GM12878 (cell line): ENCODE data around the gene RAC2. TPM values are rescaled to one million over a fixed set of nuclear protein-coding genes. Genes with fewer than 3 reads are reported as not detected.

ENCODE experiments used
- ATAC-seq: fragments of 200-7000 bp; cut with Tn5 transposase; 3 replicates; pipeline ENCODE4 v1.9.1; 2020; ENCODE audit warnings: mild to moderate bottlenecking, moderate library complexity
- BruUV-seq: library from RNA; stranded (reverse); fragments of 400-500 nt; replicated peaks from 2 replicates; lab custom pipeline; 2021; lab: Mats Ljungman, UMichigan
- CTCF ChIA-PET: fragments of 300-600 bp; sonication (Branson Sonifier 250); formaldehyde crosslinking; extraction: SDS; loops from one replicate; lab custom pipeline; 2021; ENCODE audit warnings: inconsistent platforms; lab: Yijun Ruan, JAX
- POLR2A ChIA-PET: fragments of 350-600 bp; formaldehyde crosslinking; extraction: SDS; loops from one replicate; lab custom pipeline; 2021; ENCODE audit warnings: inconsistent platforms; lab: Charles Lee
- RAD21 ChIA-PET: fragments of 300-600 bp; sonication (Branson Sonifier 250); formaldehyde crosslinking; loops from one replicate; lab custom pipeline; 2023; ENCODE audit warnings: antibody characterized with exemption; ENCODE audit not compliant: unreplicated experiment; lab: Charles Lee
- SMC1A ChIA-PET: fragments of 300-600 bp; sonication (Branson Sonifier 250); formaldehyde crosslinking; loops from one replicate; lab custom pipeline; 2023; ENCODE audit not compliant: unreplicated experiment, uncharacterized antibody; lab: Charles Lee
- DNase-seq: peaks from one replicate; pipeline ENCODE4 v3.0.0-alpha.2; 2011; ENCODE audit warnings: low read depth, low spot score
- FAIRE-seq: peaks from 3 replicates; lab custom pipeline; 2011; peaks lifted over from hg19 to GRCh38; lab: Jason Lieb, UNC
- H2AFZ ChIP-seq: 2 replicates; pipeline ENCODE4 v1.6.0; 2011; ENCODE audit warnings: low read depth, low read length, control low read depth; ENCODE audit not compliant: control insufficient read depth
- H3K27ac ChIP-seq: 2 replicates; pipeline ENCODE4 v1.5.1; 2011; ENCODE audit warnings: control low read depth; ENCODE audit not compliant: control insufficient read depth, insufficient read depth
- H3K27me3 ChIP-seq, 2 experiments: replicated peaks in 1 of 2; 2 replicates each; pipeline versions ENCODE4 v1.6.0 to v1.6.1; 2011; ENCODE audit warnings: low read length in 1 of 2; ENCODE audit not compliant: control insufficient read depth in 2 of 2, insufficient read depth in 2 of 2
- H3K36me3 ChIP-seq, 2 experiments: 2 replicates each; pipeline ENCODE4 v1.5.1; 2011; ENCODE audit warnings: low read length in 1 of 2; ENCODE audit not compliant: control insufficient read depth in 2 of 2, insufficient read depth in 2 of 2
- H3K4me1 ChIP-seq: 2 replicates; pipeline ENCODE4 v1.6.1; 2011; ENCODE audit warnings: mild to moderate bottlenecking, low read length, moderate library complexity, mixed read lengths; ENCODE audit not compliant: control insufficient read depth, insufficient read depth
- H3K4me2 ChIP-seq: 2 replicates; pipeline ENCODE4 v1.6.0; 2011; ENCODE audit warnings: control low read depth; ENCODE audit not compliant: control insufficient read depth, insufficient read depth
- H3K4me3 ChIP-seq: fragments of 200-600 bp; sonication (generic); 2 replicates; pipeline ENCODE4 v1.5.1; 2016
- H3K79me2 ChIP-seq: 2 replicates; pipeline ENCODE4 v1.6.0; 2011; ENCODE audit warnings: low read length; ENCODE audit not compliant: control insufficient read depth, insufficient read depth
- H3K9ac ChIP-seq: 2 replicates; pipeline ENCODE4 v1.8.0; 2011; ENCODE audit warnings: low read length, control low read depth, mixed read lengths; ENCODE audit not compliant: control insufficient read depth, insufficient read depth
- H3K9me3 ChIP-seq: replicated peaks from 3 replicates; pipeline ENCODE4 v1.5.1; 2011; ENCODE audit warnings: mild to moderate bottlenecking, low read length; ENCODE audit not compliant: control insufficient read depth, insufficient read depth
- H4K20me1 ChIP-seq: 2 replicates; pipeline ENCODE4 v1.6.0; 2011; ENCODE audit not compliant: control insufficient read depth, insufficient read depth
- BCL11A ChIP-seq: IDR thresholded peaks from 2 replicates; pipeline ENCODE4 v1.6.1; 2011; ENCODE audit warnings: low read depth, low read length
- FOXK2 ChIP-seq: fragments of 450-650 bp; IDR thresholded peaks from 2 replicates; pipeline ENCODE4 v1.6.1; 2017; ENCODE audit warnings: mild to moderate bottlenecking, moderate library complexity
- MYC ChIP-seq: IDR thresholded peaks from 2 replicates; pipeline ENCODE4 v1.6.1; 2011; ENCODE audit warnings: mild to moderate bottlenecking, low read length, moderate library complexity, inconsistent platforms; ENCODE audit not compliant: insufficient read depth, insufficient replicate concordance, insufficient read length, severe bottlenecking
- NFYB ChIP-seq: IDR thresholded peaks from 2 replicates; pipeline ENCODE4 v1.6.1; 2011; ENCODE audit warnings: low read depth, mild to moderate bottlenecking, low read length, improper control_type of control experiment, moderate library complexity; ENCODE audit not compliant: insufficient read depth
- SPI1 ChIP-seq: IDR thresholded peaks from 2 replicates; pipeline ENCODE4 v1.6.1; 2011; ENCODE audit warnings: low read depth, mild to moderate bottlenecking, low read length, moderate library complexity, borderline replicate concordance; ENCODE audit not compliant: insufficient read depth
- STAT3 ChIP-seq: IDR thresholded peaks from 2 replicates; pipeline ENCODE4 v1.6.1; 2011; ENCODE audit warnings: low read depth, low read length, improper control_type of control experiment
- WGBS: methylation state at CpG from one replicate; pipeline ENCODE4 v1.1.6; 2016; ENCODE audit warnings: low lambda C conversion rate; ENCODE audit not compliant: insufficient replicate concordance, insufficient coverage; ENCODE audit errors: missing lambda C conversion rate; 5-methylcytosine and 5-hydroxymethylcytosine counted together
- in situ Hi-C: fragments of 300-500 bp; cut with MboI; formaldehyde crosslinking; loops from 9 replicates; pipeline ENCODE4 v1.14.3; 2018; ENCODE audit warnings: mixed read lengths
- intact Hi-C: fragments of 100-400 bp; cut with micrococcal nuclease; formaldehyde crosslinking; loops from one replicate; pipeline ENCODE4 v1.14.2; 2022; ENCODE audit not compliant: unreplicated experiment
- polyA plus RNA-seq, 11 experiments: library from polyadenylated mRNA; depleted of rRNA in 4 of 11; unstranded in 6 of 11; stranded (reverse) in 5 of 11; fragments of >200 nt; fragmentation: Nextera tagmentation in 4 of 11; fragmentation: Illumina TruSeq in 1 of 11; extraction: Ambion mirVana in 4 of 11; extraction: Trizol in 1 of 11; gene quantifications; 1 replicate in 1 of 11; 2 replicates in 10 of 11; pipeline versions ENCODE4 v1.2.1 to v1.2.3, GENCODE V29; 2011 to 2016; ENCODE audit warnings: inconsistent platforms in 2 of 11, missing spikeins in 2 of 11, low read depth in 1 of 11
- total RNA-seq, 4 experiments: library from RNA; depleted of rRNA in 3 of 4; stranded (reverse); fragments of >200 nt in 3 of 4; fragmentation: Illumina TruSeq in 1 of 4; extraction: Trizol in 1 of 4; gene quantifications; 2 replicates each; pipeline versions ENCODE4 v1.2.1 to v1.2.3, GENCODE V29; 2013 to 2021
- TF ChIP-seq, protein P1 (sequence below): fragments of 450-650 bp; IDR thresholded peaks from 2 replicates; pipeline ENCODE4 v1.6.1; 2017; ENCODE audit warnings: low read depth, mild to moderate bottlenecking, moderate library complexity
- TF ChIP-seq, protein P2 (sequence below): fragments of 450-650 bp; formaldehyde crosslinking; IDR thresholded peaks from 2 replicates; pipeline ENCODE4 v1.5.0; 2022; ENCODE audit warnings: mild to moderate bottlenecking, missing genetic modification characterization
- TF ChIP-seq, protein P3 (sequence below): fragments of 450-650 bp; IDR thresholded peaks from 2 replicates; pipeline ENCODE4 v1.6.1; 2017; ENCODE audit warnings: mild to moderate bottlenecking, moderate library complexity

The RAC2 gene
- total and polyA plus RNA-seq, 10 of the 15 experiments (the other 5 are each of a cell fraction or from before 2014, with no cell fraction given) = 102 to 386 (median 304) TPM

DNA sequence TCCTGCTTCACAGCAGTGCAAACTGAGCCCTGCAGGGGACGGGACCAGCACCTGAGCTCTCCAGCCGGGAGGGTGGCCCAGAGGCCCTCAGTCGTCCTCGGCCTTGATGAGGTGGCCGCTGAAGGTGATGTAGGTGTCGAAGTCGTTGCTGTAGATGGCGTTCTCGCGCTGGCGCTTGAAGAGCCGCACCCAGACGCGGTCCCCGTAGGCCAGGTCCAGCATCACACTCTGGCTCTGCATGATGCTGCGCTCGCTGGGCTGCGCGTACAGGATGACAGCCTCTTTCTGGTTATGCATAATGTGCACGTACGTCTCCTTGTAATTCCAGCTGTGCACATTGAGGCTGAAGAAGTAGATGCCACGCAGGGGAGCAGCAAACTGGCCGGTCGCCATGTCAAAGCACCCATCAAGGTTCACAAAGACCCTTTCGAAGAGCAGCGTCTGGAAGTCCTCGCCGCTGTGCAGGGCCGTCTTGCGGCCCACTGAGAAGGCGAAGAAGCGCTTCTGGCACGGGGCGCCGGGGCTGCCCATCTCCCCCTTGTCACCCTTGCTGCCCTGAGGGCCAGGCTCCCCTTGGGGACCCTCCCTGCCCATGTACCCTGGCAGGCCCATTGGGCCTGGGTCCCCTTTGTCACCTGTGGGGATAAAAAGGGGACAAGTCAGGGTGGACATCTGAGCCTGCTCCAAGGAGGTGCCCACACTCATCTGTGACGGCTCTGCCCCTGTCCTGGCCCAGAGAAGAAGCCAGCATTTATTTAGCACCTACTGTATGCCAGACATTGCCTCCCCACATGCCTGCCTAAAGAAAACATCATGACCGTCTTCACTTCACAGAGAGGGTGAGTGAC is 61.7 kb downstream of the RAC2 start:
- H3K79me2 ChIP-seq = no peaks in the 10 kb centered on the region
- H3K9ac ChIP-seq = no peak overlapping the region
- ChIA-PET RAD21 (no interaction called here), CTCF (no interaction called here), SMC1A (no interaction called here), POLR2A (no interaction called here)
- no peak overlapping the region for H3K4me3 ChIP-seq
- in situ Hi-C loops = no loop called here
- H3K9me3 ChIP-seq = no peaks in the 10 kb centered on the region
- WGBS = 73% methylated on average over 37 of the region's 37 CpGs
- FAIRE-seq = no peak
- no peak for ATAC-seq
- no TSS peak for BruUV-seq
- intact Hi-C loops = no loop called here
- H3K4me2 ChIP-seq = no peak overlapping the region
- no peak for DNase-seq
- H3K4me1 ChIP-seq = no peaks in the 10 kb centered on the region
- no peak overlapping the region for H3K27ac ChIP-seq
- H3K27me3 ChIP-seq = no peaks in the 10 kb centered on the region; a peak in 1 of 4 replicates
- no peaks in the 10 kb centered on the region for H4K20me1 ChIP-seq
- no peak overlapping the region for H2AFZ ChIP-seq
- H3K36me3 ChIP-seq = no peaks in the 10 kb centered on the region
- no peak for TF ChIP-seq SPI1
- TF ChIP-seq, protein P1, sequence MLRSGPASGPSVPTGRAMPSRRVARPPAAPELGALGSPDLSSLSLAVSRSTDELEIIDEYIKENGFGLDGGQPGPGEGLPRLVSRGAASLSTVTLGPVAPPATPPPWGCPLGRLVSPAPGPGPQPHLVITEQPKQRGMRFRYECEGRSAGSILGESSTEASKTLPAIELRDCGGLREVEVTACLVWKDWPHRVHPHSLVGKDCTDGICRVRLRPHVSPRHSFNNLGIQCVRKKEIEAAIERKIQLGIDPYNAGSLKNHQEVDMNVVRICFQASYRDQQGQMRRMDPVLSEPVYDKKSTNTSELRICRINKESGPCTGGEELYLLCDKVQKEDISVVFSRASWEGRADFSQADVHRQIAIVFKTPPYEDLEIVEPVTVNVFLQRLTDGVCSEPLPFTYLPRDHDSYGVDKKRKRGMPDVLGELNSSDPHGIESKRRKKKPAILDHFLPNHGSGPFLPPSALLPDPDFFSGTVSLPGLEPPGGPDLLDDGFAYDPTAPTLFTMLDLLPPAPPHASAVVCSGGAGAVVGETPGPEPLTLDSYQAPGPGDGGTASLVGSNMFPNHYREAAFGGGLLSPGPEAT = no peak
- TF ChIP-seq, protein P2, sequence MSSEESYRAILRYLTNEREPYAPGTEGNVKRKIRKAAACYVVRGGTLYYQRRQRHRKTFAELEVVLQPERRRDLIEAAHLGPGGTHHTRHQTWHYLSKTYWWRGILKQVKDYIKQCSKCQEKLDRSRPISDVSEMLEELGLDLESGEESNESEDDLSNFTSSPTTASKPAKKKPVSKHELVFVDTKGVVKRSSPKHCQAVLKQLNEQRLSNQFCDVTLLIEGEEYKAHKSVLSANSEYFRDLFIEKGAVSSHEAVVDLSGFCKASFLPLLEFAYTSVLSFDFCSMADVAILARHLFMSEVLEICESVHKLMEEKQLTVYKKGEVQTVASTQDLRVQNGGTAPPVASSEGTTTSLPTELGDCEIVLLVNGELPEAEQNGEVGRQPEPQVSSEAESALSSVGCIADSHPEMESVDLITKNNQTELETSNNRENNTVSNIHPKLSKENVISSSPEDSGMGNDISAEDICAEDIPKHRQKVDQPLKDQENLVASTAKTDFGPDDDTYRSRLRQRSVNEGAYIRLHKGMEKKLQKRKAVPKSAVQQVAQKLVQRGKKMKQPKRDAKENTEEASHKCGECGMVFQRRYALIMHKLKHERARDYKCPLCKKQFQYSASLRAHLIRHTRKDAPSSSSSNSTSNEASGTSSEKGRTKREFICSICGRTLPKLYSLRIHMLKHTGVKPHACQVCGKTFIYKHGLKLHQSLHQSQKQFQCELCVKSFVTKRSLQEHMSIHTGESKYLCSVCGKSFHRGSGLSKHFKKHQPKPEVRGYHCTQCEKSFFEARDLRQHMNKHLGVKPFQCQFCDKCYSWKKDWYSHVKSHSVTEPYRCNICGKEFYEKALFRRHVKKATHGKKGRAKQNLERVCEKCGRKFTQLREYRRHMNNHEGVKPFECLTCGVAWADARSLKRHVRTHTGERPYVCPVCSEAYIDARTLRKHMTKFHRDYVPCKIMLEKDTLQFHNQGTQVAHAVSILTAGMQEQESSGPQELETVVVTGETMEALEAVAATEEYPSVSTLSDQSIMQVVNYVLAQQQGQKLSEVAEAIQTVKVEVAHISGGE = no peak
- no peak for TF ChIP-seq STAT3
- TF ChIP-seq BCL11A = no peak
- no peak for TF ChIP-seq NFYB
- no peak for TF ChIP-seq MYC
- TF ChIP-seq FOXK2 = no peak
- TF ChIP-seq, protein P3, sequence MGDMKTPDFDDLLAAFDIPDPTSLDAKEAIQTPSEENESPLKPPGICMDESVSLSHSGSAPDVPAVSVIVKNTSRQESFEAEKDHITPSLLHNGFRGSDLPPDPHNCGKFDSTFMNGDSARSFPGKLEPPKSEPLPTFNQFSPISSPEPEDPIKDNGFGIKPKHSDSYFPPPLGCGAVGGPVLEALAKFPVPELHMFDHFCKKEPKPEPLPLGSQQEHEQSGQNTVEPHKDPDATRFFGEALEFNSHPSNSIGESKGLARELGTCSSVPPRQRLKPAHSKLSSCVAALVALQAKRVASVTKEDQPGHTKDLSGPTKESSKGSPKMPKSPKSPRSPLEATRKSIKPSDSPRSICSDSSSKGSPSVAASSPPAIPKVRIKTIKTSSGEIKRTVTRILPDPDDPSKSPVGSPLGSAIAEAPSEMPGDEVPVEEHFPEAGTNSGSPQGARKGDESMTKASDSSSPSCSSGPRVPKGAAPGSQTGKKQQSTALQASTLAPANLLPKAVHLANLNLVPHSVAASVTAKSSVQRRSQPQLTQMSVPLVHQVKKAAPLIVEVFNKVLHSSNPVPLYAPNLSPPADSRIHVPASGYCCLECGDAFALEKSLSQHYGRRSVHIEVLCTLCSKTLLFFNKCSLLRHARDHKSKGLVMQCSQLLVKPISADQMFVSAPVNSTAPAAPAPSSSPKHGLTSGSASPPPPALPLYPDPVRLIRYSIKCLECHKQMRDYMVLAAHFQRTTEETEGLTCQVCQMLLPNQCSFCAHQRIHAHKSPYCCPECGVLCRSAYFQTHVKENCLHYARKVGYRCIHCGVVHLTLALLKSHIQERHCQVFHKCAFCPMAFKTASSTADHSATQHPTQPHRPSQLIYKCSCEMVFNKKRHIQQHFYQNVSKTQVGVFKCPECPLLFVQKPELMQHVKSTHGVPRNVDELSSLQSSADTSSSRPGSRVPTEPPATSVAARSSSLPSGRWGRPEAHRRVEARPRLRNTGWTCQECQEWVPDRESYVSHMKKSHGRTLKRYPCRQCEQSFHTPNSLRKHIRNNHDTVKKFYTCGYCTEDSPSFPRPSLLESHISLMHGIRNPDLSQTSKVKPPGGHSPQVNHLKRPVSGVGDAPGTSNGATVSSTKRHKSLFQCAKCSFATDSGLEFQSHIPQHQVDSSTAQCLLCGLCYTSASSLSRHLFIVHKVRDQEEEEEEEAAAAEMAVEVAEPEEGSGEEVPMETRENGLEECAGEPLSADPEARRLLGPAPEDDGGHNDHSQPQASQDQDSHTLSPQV = no peak
